H1 (cell line): Measurements from ENCODE around the gene POU3F1. TPM values are rescaled to one million over a fixed set of nuclear protein-coding genes. Genes with fewer than 3 reads are reported as not detected.

Experiments
- CTBP2 ChIP-seq: IDR thresholded peaks from 2 replicates; pipeline ENCODE4 v1.7.0; 2011; ENCODE audit warnings: borderline replicate concordance, mild to moderate bottlenecking, moderate library complexity, mixed read lengths, low read length; ENCODE audit not compliant: insufficient read depth, insufficient read length
- FOSL1 ChIP-seq: IDR thresholded peaks from 2 replicates; pipeline ENCODE4 v1.6.1; 2011; ENCODE audit warnings: mild to moderate bottlenecking, low read depth, low read length, moderate library complexity; ENCODE audit not compliant: insufficient read depth
- JUN ChIP-seq: IDR thresholded peaks from 2 replicates; pipeline ENCODE4 v1.6.1; 2011; ENCODE audit warnings: low read depth, mild to moderate bottlenecking, improper control_type of control experiment, low read length
- POLR2A ChIP-seq, 2 experiments: IDR thresholded peaks; 1 replicate in 1 of 2; 2 replicates in 1 of 2; pipeline ENCODE4 v1.6.1; 2011; ENCODE audit warnings: low read depth in 2 of 2, low read length in 2 of 2, mild to moderate bottlenecking in 2 of 2; ENCODE audit errors: control extremely low read depth in 1 of 2
- POLR2AphosphoS5 ChIP-seq: IDR thresholded peaks from 2 replicates; pipeline ENCODE4 v1.6.1; 2011; ENCODE audit warnings: low read depth, low read length
- polyA plus RNA-seq, 7 experiments: library from polyadenylated mRNA; depleted of rRNA in 3 of 7; stranded (reverse) in 5 of 7; unstranded in 2 of 7; fragments of >200 nt in 5 of 7; fragments of 200-250 nt in 2 of 7; gene quantifications; 1 replicate in 5 of 7; 2 replicates in 1 of 7; 4 replicates in 1 of 7; pipeline versions ENCODE4 v1.2.1 to v1.2.3, GENCODE V29; 2011 to 2013; ENCODE audit warnings: missing spikeins in 2 of 7, mixed read lengths in 2 of 7
- total RNA-seq: library from RNA; stranded (reverse); fragmentation: NEBNext Ultra II Directional; extraction: Animal tissue kit (Norgen Biotek cat#: 25700); gene quantifications from 2 replicates; pipeline ENCODE4 v1.2.1, GENCODE V29; 2021

Gene POU3F1
- total and polyA plus RNA-seq, 2 of the 8 experiments (the other 6 are each of a cell fraction or from before 2014, with no cell fraction given), result 4.2 to 10.8 TPM

GRCh38 chr1:38061883-38062328 is 15.3 kb upstream of the POU3F1 start (continued):
- no peak for TF ChIP-seq JUN
- TF ChIP-seq POLR2A (IDR thresholded peaks at IDR 0.05; ENCODE audit: control extremely low read depth in 1 of 2, low read depth in 2 of 2, low read length in 2 of 2), result no peak
- no peak for TF ChIP-seq FOSL1
- no peak for TF ChIP-seq CTBP2
- no peak for TF ChIP-seq POLR2AphosphoS5
- TF ChIP-seq, all 59 proteins: peak for 0
